Esophagus squamous epithelium (tissue), 5 donors: ENCODE results near the gene GSDMA. TPM values are rescaled to one million over a fixed set of nuclear protein-coding genes. Genes with fewer than 3 reads are reported as not detected.
"Not testable (repeated sequence)": the region's sequence is repeated elsewhere in the genome, so short reads cannot be mapped to it uniquely, and the experiment has no call there.

Source experiments
- DNase-seq: peaks from one replicate; lab custom pipeline; 2025; lab: John Stamatoyannopoulos, UW
- H3K27ac ChIP-seq, 4 donors: fragments of 200-600 bp; sonication (generic); one replicate each; pipeline ENCODE4 v1.5.1; 2016 to 2019; ENCODE audit warnings: mild to moderate bottlenecking in 1 of 4
- H3K27me3 ChIP-seq, 4 donors: fragments of 200-600 bp; sonication (generic); 1 replicate in 3 of 4; 2 replicates in 1 of 4; pipeline versions ENCODE4 v1.5.1 to v1.6.0; 2017 to 2021; ENCODE audit warnings: antibody characterized with exemption in 1 of 4
- H3K36me3 ChIP-seq, 3 donors: fragments of 200-600 bp; sonication (generic); one replicate each; pipeline ENCODE4 v1.5.1; 2016 to 2019
- H3K4me1 ChIP-seq, 3 donors: fragments of 200-600 bp; sonication (generic); one replicate each; pipeline ENCODE4 v1.5.1; 2017 to 2019
- H3K4me3 ChIP-seq, 4 donors: fragments of 200-600 bp; sonication (generic); 1 replicate in 3 of 4; 2 replicates in 1 of 4; pipeline ENCODE4 v1.5.1; 2016 to 2019; ENCODE audit warnings: mild to moderate bottlenecking in 2 of 4, moderate library complexity in 1 of 4
- H3K9me3 ChIP-seq, 3 donors: fragments of 200-600 bp; sonication (generic); one replicate each; pipeline ENCODE4 v1.5.1; 2016 to 2019
- POLR2A ChIP-seq, 4 donors: fragments of 450-650 bp; IDR thresholded peaks; one replicate each; pipeline ENCODE4 v1.6.1; 2017; ENCODE audit warnings: antibody characterized with exemption in 4 of 4, mild to moderate bottlenecking in 4 of 4, moderate library complexity in 3 of 4
- WGBS, 2 donors: methylation state at CpG; one replicate each; pipeline ENCODE4 v1.1.5; 2018; 5-methylcytosine and 5-hydroxymethylcytosine counted together
- intact Hi-C: fragments of 100-400 bp; cut with DNase I; formaldehyde crosslinking; loops from one replicate; pipeline ENCODE4 v1.15.0; 2022
- total RNA-seq, 4 donors: library from RNA; depleted of rRNA; stranded (reverse); fragments of >200 nt; gene quantifications; one replicate each; pipeline ENCODE4 v1.1.0, GENCODE V29; 2016
- TF ChIP-seq, protein P1 (sequence below), 6 experiments: fragments of 450-650 bp in 4 of 6; fragments of 200-600 bp in 2 of 6; sonication (generic) in 2 of 6; IDR thresholded peaks; one replicate each; pipeline ENCODE4 v1.5.1; 2016 to 2019; ENCODE audit warnings: antibody characterized with exemption in 6 of 6, mild to moderate bottlenecking in 4 of 6, moderate library complexity in 4 of 6
- donor health status: DM: yes; HTN: yes; CAD: no.

GSDMA gene
- total RNA-seq, 4 donors from 2014 or later = 1.1 to 3.0 (median 1.8) TPM

- intact Hi-C loops = no loop called here
- TF ChIP-seq POLR2A (IDR thresholded peaks at IDR 0.05) = no peak
- TF ChIP-seq, protein P1, sequence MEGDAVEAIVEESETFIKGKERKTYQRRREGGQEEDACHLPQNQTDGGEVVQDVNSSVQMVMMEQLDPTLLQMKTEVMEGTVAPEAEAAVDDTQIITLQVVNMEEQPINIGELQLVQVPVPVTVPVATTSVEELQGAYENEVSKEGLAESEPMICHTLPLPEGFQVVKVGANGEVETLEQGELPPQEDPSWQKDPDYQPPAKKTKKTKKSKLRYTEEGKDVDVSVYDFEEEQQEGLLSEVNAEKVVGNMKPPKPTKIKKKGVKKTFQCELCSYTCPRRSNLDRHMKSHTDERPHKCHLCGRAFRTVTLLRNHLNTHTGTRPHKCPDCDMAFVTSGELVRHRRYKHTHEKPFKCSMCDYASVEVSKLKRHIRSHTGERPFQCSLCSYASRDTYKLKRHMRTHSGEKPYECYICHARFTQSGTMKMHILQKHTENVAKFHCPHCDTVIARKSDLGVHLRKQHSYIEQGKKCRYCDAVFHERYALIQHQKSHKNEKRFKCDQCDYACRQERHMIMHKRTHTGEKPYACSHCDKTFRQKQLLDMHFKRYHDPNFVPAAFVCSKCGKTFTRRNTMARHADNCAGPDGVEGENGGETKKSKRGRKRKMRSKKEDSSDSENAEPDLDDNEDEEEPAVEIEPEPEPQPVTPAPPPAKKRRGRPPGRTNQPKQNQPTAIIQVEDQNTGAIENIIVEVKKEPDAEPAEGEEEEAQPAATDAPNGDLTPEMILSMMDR (IDR thresholded peaks at IDR 0.05) = no peak
- DNase-seq = no peak
- Histone ChIP-seq H3K4me1 (peaks cover 0 to 22% (median 0%) of the 10 kb centered on the region in 3 donors), H3K4me3 (no peak overlapping the region), H3K27ac (no peak overlapping the region), H3K9me3 (no peaks in the 10 kb centered on the region), H3K27me3 (peaks cover 0 to 27% (median 0%) of the 10 kb centered on the region in 4 donors), H3K36me3 (no peaks in the 10 kb centered on the region)
- WGBS, 2 donors = 36 to 42% methylated on average over 2 of the region's 14 CpGs
Observed at GRCh38 chr17:39943702-39944392, 19.0 kb upstream of the GSDMA start.

- DNase-seq = no peak
- no peaks in the 10 kb centered on the region for H3K36me3 ChIP-seq
- peaks cover 0 to 17% (median 0%) of the 10 kb centered on the region in 3 donors for H3K4me1 ChIP-seq
- TF ChIP-seq, protein P1 (IDR thresholded peaks at IDR 0.05) = no peak
- no peak for TF ChIP-seq POLR2A (IDR thresholded peaks at IDR 0.05)
- H3K9me3 ChIP-seq = no peaks in the 10 kb centered on the region
- H3K27me3 ChIP-seq = peaks cover 0 to 27% (median 0%) of the 10 kb centered on the region in 4 donors
- intact Hi-C loops = no loop called here
- H3K27ac ChIP-seq = no peak overlapping the region
- WGBS, 2 donors = 82% methylated on average over 7 of the region's 16 CpGs; no CpG with 5 or more reads in 1 of the 2 donors
- no peak overlapping the region for H3K4me3 ChIP-seq
Observed at GRCh38 chr17:39944393-39944711, 18.5 kb upstream of the GSDMA start.

DNA sequence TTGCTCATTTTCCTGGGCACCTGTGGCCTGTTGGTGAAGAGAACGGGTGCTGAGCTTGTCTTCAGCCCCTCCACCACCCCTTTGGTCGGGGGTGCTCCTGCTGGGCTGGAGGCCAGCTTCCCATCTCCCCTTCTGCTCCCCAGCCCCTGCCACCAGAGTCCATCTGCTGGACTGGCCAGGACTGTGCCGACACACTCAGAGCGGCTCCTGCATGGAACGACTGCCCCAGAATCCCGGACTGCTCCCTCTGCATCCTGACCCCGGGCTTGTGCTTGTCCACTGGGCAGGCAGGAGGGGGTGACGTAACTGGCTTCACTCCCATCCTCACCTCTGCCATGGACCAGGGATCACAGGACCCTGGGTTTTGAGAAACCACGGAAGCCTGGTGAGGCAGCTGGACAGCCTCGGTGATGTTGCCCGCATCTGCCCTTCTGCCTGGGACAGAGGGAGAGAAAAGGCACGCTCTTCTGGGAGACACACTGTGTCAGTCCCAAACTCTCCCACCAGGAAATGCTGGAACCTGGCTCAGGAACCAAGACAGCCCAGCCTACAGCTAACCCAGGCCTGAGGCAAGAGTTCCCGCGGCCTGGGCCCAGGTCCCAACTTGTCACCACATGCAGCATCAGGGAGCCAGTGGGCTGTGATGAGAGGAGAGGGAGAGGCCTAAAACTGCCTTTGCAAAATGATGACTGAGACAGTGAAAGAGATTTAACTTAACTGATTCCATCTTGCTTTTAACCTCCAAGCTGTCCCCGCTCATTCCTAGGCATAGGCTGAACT, 16.1 kb upstream of the GSDMA start:
- Histone ChIP-seq H3K27ac (no peak overlapping the region), H3K27me3 (peaks cover 0 to 27% (median 0%) of the 10 kb centered on the region in 4 donors), H3K4me1 (peaks cover 0 to 11% (median 0%) of the 10 kb centered on the region in 3 donors), H3K9me3 (no peaks in the 10 kb centered on the region), H3K4me3 (no peak overlapping the region), H3K36me3 (no peaks in the 10 kb centered on the region)
- DNase-seq = no peak
- intact Hi-C loops = no loop called here
- WGBS, 2 donors = 49 to 61% methylated on average over 3 to 6 of the region's 15 CpGs
- TF ChIP-seq, protein P1 (IDR thresholded peaks at IDR 0.05) = no peak
- TF ChIP-seq POLR2A (IDR thresholded peaks at IDR 0.05) = no peak

DNA sequence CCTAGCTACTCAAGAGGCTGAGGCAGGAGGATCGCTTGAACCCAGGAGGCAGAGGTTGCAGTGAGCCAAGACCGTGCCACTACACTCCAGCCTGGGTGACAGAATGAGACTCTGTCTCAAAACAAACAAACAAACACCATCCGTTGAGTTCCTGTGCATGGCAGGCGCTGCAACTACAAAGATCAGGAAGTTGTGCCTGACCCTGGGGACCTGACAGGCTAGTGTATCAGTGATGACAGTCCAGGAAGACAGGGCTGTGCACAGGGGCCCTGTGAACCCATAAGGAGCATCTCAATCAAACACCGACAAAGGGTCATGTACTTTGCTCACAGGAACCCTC, 14.3 kb upstream of the GSDMA start:
- H3K9me3 ChIP-seq, H3K4me3 ChIP-seq, H3K27ac ChIP-seq, H3K36me3 ChIP-seq, intact Hi-C loops, DNase-seq: not testable (repeated sequence)
- WGBS, 2 donors = 74 to 79% methylated on average over 5 of the region's 5 CpGs
- Histone ChIP-seq H3K4me1 (peaks cover 5 to 23% (median 5%) of the 10 kb centered on the region in 3 donors), H3K27me3 (peaks cover 0 to 17% (median 0%) of the 10 kb centered on the region in 4 donors)

DNA sequence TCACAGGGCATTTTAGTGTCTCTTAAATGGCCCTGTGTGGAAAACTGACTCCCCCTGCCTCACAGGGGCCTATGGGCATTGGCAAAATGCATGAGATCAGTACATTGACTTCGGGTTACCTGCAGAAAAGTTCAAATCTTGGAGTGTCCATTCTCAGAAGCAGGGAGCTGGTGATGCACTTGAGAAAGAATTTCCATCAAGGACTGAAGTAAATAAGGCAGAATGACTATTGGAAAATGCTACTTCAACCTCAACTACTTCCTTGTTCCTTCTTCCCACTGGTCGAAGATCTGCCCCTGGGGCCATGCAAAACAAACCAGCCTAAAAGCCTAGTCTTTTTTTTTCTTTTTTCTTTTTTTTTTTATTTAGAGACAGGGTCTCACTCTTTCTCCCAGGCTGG, 13.8 kb upstream of the GSDMA start:
- WGBS, 2 donors = 54 to 67% methylated on average over 2 of the region's 2 CpGs
- no peak for DNase-seq
- no peak overlapping the region for H3K4me3 ChIP-seq
- intact Hi-C loops = no loop called here
- peaks cover 5 to 25% (median 8%) of the 10 kb centered on the region in 3 donors for H3K4me1 ChIP-seq
- H3K9me3 ChIP-seq = no peaks in the 10 kb centered on the region
- peaks cover 0 to 11% (median 0%) of the 10 kb centered on the region in 4 donors for H3K27me3 ChIP-seq
- no peak overlapping the region for H3K27ac ChIP-seq
- no peaks in the 10 kb centered on the region for H3K36me3 ChIP-seq
- TF ChIP-seq, protein P1 (IDR thresholded peaks at IDR 0.05) = no peak
- TF ChIP-seq POLR2A (IDR thresholded peaks at IDR 0.05) = no peak
